HG02610 (cell line): Measurements from ENCODE around the gene EXD3.
"Not testable (repeated sequence)": the region's sequence is repeated elsewhere in the genome, so short reads cannot be mapped to it uniquely, and the experiment has no call there.

Experiments
- ATAC-seq: cut with Tn5 transposase; IDR thresholded peaks from one replicate; pipeline ENCODE4 v1.9.1; 2021; ENCODE audit warnings: mild to moderate bottlenecking, moderate library complexity; ENCODE audit not compliant: unreplicated experiment

The EXD3 gene, protein sequence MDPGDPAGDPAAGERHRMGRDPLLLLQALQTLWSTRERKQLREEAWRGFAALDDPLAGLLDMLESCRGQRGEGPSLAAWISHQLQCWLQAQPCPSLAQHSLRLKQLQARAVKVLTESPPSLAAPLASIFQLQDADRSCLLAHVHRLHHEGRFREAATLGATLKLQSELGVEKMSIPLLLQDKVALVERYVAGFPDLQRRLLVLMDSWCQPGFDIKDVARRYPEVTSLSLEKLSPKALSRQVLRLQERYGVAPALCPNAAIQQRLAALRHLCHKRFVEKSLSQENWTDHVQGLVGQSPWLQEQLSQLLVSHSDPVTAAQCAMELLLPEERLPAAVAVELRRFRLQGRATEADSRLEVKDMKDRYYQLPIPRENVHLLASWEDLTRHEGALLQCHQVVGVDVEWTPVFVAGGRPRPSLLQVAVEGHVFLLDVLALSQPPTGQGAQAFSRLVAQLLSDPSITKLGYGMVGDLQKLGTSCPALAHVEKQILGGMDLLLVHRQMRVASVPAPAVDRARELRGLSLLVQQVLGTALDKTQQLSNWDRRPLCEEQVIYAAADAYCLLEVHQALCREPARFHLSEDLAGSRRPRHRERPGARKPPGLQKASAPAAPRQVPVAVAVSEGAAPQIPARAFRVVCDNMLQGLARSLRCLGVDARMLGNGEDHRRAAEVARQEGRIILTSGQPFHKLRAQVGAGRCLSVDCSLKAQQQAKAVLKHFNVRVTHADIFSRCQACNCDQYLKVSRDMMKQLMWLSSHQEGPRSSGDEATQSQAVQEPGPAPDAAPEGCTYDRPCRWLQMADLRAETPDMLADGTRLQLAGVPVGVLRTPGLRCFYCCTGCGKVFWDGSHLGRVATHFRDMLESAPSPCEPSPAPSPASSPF

DNA sequence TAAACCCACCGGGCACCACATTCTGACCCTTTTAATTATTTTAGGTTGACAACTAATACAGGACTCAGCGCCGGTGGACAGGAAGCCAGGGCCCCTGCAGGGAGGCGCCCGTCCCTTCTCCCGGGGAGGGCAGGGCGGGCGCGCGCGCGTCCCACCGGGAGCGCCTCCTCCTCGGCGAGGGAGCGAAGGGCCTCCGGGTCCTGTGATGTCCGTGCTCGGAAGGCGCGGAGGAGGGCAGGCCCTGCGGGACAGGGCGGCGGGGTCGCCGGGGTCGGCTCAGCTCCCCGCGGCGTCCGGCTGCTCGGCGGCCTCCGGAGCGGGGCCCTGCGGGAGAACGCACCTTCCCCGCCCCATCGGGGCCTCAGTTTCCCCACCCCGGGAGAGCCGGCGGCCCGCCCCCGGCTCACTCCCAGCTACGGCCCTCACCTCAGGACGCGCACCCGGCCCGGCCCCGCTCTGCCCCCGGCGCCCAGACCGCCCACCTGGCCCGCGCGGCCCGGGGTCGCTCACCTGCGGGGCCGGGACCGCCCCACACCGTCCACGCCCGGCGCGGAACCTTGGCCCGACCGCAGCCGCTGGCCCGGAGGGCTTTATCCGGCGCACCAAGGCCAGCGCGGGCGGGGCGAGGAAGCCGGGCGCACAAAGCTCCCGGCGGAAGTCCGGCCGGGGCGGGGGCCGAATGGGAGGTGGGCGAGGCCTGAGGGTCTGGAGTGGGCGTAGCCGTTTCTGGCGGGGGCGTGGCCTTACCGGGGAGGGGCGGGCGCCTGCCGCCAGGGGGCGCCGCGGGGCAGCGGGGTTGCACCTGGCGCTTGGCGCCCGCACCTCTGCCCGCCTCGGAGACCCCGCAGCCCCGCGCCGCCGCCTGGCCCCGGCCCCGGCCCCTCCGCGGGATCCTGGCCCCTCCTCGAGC, at the start of gene EXD3, which contains the start of gene NOXA1:
Gene EXD3 (minus strand): TSS at position 559 of the 910 bp plus-strand sequence. CDS start 27,805 bp downstream, outside the sequence.
Gene NOXA1 (plus strand): TSS at position 790 of the 910 bp plus-strand sequence. CDS start 137 bp downstream, outside the sequence.
- ATAC-seq, result peak; percentile 77

DNA sequence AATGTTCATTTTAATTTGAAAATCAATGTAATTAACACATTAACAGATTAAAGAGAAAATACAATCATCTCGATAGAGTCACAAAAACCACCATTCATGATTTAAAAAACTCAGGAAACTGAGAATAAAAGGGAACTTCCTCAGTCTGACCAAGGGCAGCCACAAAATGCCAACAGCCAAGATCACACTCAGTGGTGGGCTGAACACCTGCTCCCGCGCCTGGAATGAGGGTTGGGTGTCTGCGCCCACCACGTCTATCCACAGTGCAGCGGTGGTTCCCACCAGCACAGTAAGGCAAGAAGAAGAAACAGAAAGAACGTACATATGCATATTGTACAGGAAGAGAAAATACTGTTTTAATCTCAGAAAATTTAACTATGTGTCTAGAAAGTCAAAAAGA, 47.8 kb upstream of the EXD3 start:
- no peak for ATAC-seq

DNA sequence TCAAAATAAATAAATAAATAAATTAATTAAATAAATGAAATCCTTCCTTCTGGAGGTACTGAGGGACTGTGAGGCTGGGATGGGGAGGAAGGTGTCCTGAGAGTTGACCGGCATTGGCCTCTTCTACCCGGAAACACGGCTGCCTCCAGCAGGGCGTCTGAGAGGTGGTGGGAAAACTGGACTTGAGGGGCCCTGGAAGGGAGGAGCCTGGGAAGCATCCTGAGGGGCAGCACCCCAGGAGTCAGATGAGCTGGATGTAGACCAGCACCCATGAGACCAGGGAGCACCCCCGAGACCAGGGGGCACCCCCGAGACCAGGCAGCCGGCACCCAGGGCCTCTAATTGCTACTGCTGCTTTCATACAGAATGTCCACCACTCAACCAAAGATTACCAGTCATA, 44.9 kb upstream of the EXD3 start:
- no peak for ATAC-seq

DNA sequence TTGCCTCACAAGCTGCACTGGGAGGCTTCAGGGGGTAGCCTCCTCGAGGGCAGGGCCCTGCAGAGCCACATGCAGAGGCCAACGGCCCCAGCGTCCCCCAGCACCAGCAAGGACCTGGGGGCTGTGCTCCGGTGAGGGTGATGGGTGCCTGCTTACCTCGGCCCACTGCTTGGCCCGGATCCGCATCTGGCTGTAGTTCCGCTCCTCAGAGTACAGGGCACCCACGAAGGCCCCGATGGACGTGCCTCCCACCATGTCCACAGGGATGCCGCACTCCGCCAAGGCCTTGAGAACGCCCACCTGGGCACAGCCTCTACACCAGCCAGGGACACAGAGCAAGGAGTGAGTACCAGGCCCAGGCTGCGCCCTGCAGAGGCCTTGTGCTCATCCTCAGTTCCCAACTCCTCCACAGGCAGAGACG, 44.2 kb upstream of the EXD3 start:
- no peak for ATAC-seq

DNA sequence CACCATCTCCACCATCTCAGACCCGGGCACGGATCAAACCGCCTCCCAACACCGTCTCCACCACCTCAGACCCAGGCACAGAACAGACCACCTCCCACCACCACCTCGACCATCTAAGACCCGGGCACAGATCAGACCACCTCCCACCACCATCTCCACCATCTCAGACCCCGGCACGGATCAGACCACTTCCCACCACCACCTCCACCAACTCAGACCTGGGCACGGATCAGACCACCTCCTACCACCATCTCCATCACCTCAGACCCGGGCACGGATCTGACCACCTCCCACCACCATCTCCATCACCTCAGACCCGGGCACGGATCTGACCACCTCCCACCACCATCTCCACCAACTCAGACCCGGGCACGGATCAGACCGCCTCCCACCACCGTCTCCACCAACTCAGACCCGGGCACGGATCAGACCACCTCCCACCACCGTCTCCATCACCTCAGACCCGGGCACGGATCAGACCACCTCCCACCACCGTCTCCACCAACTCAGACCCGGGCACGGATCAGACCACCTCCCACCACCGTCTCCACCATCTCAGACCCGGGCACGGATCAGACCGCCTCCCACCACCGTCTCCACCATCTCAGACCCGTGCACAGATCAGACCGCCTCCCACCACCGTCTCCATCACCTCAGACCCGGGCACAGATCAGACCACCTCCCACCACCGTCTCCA, 43.6 kb upstream of the EXD3 start:
- ATAC-seq, result not testable (repeated sequence)

DNA sequence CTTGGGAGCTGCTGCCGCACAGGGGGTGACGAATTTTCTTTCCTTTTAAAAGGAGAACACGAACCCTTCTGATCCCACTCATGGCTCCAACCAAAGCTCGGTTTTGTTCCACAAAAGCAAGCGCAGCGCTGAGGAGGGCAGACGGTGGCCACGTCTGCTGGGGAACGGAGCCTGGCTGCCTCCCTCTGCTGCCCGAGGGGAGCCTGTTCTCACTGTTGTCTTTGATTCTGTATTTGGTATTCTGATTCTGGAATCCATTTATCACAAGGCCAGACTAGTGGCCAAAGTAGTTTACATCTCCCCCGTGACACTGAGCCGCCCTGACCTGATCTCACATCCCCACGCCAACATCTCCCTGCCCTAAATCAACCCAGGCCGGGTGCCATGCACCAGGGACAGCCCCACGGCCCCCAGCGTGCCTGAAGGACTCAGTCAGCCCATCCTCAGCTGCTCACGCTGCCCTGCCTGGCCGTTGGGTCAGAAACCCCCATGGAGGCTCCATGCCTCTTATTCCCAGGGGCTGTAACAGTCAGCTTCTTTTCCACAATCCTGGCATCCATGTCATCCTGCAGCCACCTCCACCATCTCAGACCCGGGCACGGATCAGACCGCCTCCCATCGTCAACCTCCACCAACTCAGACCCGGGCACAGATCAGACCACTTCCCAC, 42.9 kb upstream of the EXD3 start:
- no peak for ATAC-seq

DNA sequence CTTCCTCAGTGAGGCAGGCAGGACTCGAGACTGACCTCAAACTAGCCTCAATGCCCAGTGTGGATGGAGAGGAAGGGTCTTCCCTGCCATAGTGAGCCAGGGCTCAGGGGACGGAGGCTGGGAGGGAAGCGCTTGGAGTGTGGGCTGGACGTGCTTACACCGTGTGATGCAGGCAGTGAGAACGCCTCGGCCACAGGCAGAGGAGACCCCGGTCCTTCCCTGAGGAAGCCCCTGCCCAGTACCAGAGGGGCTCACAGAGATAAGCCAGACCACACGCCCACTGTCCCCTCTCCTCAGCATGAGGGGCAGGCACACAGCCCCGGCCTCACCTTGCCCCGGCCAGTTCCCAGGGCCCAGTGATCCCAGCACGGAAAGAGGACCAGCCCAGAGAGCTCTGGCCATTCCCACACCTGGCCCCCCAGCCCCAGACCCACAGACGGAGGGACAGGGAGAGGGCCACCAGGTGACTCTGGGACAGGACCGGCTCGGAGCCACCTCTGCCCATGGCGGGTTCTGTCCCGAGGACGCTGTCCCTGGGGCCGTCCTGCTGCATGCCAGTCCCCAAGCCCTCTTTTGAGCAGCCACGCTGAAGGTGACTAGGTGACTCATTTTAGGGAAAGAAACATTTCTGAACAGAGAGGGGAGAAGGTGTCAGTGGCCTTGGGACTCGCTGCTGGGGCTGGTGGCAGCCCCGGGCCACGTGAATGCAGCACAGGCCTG, 42.2 kb upstream of the EXD3 start:
- no peak for ATAC-seq

DNA sequence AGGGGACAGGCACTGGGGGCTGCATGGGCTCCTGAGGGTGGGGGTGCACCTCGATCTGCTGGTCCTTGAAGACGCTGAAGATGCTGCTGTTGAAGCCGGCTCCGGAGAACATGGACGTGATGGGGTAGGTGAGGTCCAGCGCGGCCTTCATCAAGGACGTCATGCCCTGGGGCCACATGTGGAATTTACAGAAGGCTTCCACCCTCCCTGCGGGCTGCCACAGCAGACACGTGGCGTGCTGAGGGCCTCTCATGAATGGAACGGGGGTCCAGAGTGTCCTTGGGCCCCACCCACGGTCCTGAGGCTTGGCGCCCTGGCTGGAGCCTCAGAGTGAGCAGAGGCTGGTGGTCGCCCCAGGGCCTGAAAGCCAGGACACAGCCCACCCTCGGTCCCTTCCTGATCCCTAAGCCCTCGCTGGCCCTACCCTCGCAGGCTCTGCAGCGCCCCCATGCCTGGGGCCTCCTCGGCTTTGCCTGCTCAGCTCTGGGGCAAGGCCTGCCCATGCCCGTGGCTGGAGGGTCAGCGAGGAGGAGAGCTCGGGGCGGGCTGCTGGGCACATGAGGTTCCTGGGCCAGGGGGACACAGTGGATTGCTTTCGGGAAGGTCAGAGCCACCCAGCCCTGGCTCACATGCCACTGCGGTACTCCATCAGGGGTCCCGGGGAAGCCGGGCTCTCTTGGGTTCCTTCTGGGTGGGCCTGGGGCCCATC, 41.5 kb upstream of the EXD3 start:
- no peak for ATAC-seq

DNA sequence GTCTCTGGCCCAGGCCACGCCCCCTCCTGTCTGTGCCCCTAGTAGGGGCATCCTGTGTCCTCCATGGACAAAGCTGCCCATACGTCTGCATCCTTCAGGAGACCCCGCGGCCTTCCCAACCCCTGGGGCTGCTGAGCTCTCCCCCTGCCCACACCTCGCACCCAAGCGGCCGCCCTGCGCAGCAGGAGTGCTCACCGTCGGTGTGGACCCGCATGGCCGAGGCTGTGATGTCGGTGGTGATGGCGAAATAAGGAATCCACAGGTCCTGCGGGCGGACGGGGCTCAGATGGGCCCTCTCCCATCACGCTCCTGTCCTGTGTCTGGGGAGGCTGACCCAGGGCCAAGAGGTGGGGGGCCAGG, 40.9 kb upstream of the EXD3 start:
- no peak for ATAC-seq

DNA sequence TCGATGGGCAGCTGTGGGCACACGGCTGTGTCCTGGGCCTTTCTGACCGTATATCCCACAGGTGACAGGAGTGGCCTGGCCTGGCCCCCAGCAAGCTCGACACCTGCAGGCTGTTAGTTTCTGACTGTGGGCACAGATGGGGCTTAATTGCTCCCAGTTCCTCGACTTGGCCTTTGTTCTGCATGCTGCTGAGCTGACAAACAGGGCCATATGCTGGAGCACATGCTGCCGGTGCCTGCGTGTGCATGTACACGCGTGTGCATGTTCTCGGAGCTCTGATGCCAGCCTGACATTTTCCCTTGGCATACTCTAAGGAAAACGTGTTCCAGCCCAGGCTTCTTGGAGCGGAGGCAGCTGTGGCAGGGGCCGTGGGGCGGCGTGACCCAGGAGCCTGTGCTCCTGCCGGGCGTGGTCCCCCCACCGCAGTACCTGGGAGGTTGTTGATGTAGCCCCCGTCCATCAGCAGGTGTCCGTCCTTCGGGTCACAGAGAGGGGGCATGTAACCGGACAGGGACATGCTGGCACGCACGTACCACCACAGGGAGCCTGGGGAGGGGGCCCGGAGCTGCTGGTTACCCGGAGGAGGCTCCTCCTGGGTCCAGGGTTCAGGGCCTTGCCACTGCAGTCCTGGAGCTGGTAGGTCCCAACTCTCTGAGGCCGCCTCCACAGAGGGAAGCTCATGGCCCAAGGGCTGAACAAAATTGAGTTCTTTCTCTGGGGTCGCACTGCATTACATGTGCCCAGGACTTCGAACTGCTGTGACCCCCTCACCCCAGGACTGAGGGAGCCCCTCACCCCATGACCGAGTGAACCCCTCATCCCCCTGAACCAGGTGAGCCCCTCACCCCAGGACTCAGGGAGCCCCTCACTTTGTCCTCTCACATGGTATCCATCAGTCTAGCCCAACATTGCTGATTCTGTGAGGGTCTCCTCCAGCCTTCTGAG, 40.3 kb upstream of the EXD3 start:
- no peak for ATAC-seq

DNA sequence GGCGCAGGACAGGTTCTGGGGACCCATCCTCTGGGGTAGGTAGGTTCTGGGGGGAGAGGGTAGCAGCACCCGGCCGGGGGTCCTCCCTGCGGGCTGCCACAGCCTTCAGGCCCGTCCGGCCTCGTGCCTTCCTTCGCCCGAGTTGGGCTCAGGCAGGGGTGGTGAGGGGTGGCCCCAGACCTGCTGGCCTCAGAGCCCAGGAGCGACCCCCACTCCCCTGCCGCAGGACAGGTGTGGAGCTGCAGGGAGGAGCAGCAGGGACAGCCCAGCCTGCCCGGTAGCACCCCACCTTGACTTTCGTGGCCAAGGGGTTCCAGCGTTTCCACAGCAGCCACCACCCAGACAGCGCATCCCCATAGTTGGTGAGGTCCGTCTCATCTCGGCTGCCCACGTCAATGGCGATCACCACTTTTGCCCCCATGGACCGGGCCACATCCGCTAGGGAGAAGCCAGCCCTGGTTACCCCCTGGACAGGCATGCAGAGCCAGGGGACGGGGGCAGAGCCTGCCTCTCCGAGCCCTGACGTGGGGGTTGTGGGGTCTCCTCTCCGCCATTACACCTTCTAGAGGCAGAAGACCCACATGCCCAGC, 39.5 kb upstream of the EXD3 start:
- ATAC-seq, result no peak

DNA sequence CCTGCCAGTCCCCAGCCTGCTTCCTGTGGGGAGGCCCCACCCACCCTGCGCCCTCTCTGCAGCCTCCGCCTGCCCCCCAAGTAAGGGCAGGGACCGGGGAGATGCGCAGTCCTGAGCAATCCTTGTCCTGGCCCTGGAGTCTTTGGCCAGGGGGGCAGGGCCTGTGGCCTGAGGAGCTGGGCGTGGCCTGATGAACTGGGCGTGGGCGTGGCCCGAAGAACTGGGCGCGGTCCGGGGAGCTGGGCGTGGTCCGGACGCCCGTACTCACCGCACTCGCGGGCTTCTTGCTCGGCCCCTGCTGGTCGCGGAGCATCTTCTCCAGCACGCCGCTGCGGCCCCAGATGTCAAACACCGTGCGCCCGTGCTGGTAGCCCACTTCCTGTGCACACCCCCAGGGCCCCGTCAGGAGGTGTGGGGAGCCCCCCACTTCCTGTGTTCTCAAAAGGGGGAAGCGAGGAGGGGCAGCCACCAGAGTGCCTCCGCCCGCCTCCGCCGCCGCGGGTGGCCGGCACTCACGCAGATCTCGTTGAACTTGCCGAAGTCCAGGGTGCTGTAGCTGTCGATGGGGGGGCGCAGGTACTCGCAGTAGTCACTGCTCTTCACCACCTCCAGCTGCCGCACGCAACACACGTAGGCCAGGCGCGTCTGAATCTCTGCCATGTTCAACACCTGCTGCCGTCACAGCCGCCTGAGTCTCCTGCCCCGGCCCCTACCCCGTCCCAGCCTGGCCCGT, 38.9 kb upstream of the EXD3 start:
- peak; percentile 44 for ATAC-seq

DNA sequence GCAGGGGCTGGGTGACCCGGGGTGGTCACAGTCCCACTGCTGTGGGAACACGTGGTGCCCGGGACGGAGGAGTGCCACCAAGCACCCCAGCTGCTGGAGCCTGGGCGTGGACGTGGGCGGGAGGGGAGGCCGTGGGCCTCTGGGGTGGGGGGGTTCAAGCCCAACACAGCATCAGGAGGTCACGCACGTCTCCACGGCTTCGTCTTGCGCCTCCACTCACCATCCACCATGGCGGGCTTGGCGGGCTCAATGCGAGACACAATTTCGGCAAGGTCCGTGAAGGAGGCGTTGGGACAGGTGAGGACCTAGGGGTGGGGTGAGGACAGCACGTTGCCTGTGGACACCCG, 38.3 kb upstream of the EXD3 start:
- no peak for ATAC-seq

DNA sequence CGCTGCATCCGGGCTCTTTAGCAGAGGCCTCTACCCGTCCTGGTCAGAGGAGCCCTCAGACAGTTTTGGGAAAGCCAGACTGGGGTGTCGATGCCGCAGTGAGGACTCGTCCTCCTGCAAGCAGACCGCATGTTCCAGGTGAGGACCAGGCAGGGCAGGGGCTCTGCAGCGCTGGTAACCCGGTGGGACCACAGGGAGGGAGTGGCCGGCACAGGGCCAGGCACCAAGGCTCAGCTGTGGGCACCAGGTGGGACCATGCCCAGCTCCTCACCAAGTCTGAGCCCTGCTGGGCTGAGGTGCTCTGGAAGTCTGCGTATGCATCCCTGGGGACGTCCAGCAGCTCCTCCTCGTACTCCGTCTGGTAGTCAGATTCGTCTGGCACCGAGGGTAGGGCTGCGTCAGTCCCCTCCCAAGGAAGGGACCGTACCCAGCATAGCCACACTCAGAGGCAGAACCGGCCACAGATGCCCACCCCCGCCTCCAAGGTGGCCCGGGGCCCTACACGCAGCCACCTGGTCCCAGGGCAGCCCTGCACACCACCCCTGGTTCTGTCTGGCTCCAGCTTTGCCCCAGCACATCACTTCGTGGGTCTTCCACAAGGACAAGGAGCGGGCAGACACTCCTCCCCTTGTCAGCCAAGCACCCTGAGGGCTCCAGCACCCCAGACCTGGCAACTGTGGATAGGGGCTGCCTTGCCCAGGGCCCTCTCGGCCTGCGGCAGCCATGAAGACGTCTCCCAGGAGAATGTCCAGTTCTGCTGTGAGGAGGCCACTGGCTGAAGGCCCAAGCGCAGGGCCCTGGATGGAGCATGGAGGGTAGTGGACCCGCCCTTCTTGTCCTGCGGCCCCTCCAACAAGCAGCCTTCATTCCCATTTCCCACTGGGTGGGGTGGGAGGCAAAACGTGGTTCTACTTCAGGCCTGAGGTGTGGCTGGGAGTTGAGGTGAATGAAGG, 37.7 kb upstream of the EXD3 start:
- no peak for ATAC-seq
